ENCODE data around the gene RBFOX1.
"Not testable (repeated sequence)": the region's sequence is repeated elsewhere in the genome, so short reads cannot be mapped to it uniquely, and the experiment has no call there.

The RBFOX1 gene

GRCh38 chr16:7471268-7471667, 138.6 kb downstream of the RBFOX1 start:
- no peak for DNase-seq (ENCODE audit: low spot score)

- no peak for DNase-seq (ENCODE audit: low spot score)
Measured at GRCh38 chr16:7482032-7482431, 149.4 kb downstream of the RBFOX1 start.

- DNase-seq (ENCODE audit: low spot score), result no peak
Measured at GRCh38 chr16:7482596-7483290, 150.1 kb downstream of the RBFOX1 start.

- DNase-seq (ENCODE audit: low spot score), result no peak
Measured at GRCh38 chr16:7487574-7488323, 155.1 kb downstream of the RBFOX1 start.

GRCh38 chr16:7492122-7492521, 159.5 kb downstream of the RBFOX1 start:
- no peak for DNase-seq (ENCODE audit: low spot score)

GRCh38 chr16:7493133-7493532, 160.5 kb downstream of the RBFOX1 start:
- no peak for DNase-seq (ENCODE audit: low spot score)

GRCh38 chr16:7497691-7498090, 165.0 kb downstream of the RBFOX1 start:
- no peak for DNase-seq (ENCODE audit: low spot score)

GRCh38 chr16:7501868-7502267, 169.2 kb downstream of the RBFOX1 start:
- DNase-seq (ENCODE audit: low spot score), result no peak

GRCh38 chr16:7502591-7503157, 170.0 kb downstream of the RBFOX1 start:
- DNase-seq (ENCODE audit: low spot score), result not testable (repeated sequence)

- DNase-seq (ENCODE audit: low spot score), result no peak
Measured at GRCh38 chr16:7503666-7504065, 171.0 kb downstream of the RBFOX1 start.

- DNase-seq (ENCODE audit: low spot score), result no peak
Measured at GRCh38 chr16:7504844-7505243, 172.2 kb downstream of the RBFOX1 start.

- DNase-seq (ENCODE audit: low spot score), result no peak
Measured at GRCh38 chr16:7505495-7505894, 172.8 kb downstream of the RBFOX1 start.

GRCh38 chr16:7506363-7506762, 173.7 kb downstream of the RBFOX1 start:
- DNase-seq (ENCODE audit: low spot score), result no peak

GRCh38 chr16:7508656-7509055, 176.0 kb downstream of the RBFOX1 start:
- no peak for DNase-seq (ENCODE audit: low spot score)

- no peak for DNase-seq (ENCODE audit: low spot score)
Measured at GRCh38 chr16:7509963-7510601, 177.4 kb downstream of the RBFOX1 start.

- no peak for DNase-seq (ENCODE audit: low spot score)
Measured at GRCh38 chr16:7511549-7512260, 179.1 kb downstream of the RBFOX1 start.

GRCh38 chr16:7512503-7512902, 179.9 kb downstream of the RBFOX1 start:
- DNase-seq (ENCODE audit: low spot score), result no peak

- DNase-seq (ENCODE audit: low spot score), result no peak
Measured at GRCh38 chr16:7513429-7513828, 180.8 kb downstream of the RBFOX1 start.

GRCh38 chr16:7515543-7515942, 182.9 kb downstream of the RBFOX1 start:
- no peak for DNase-seq (ENCODE audit: low spot score)

GRCh38 chr16:7517496-7517895, 184.9 kb downstream of the RBFOX1 start:
- no peak for DNase-seq (ENCODE audit: low spot score)

- DNase-seq (ENCODE audit: low spot score), result no peak
Measured at GRCh38 chr16:7518158-7518557, 185.5 kb downstream of the RBFOX1 start.

- DNase-seq (ENCODE audit: low spot score), result no peak
Measured at GRCh38 chr16:7521834-7522233, 189.2 kb downstream of the RBFOX1 start.
